ENCODE measurements around the gene TEX29.

The TEX29 gene

GRCh38 chr13:111330066-111330610, 9.7 kb downstream of the TEX29 start:
- no peak overlapping the region for H3K27ac ChIP-seq
- TF ChIP-seq ZFX (IDR thresholded peaks at IDR 0.05; ENCODE audit: borderline replicate concordance) (no peak), CTCF (IDR thresholded peaks at IDR 0.05) (no peak)

GRCh38 chr13:111335298-111335697, 14.9 kb downstream of the TEX29 start:
- TF ChIP-seq ZFX (IDR thresholded peaks at IDR 0.05; ENCODE audit: borderline replicate concordance) (no peak), CTCF (IDR thresholded peaks at IDR 0.05) (no peak)
- no peak overlapping the region for H3K27ac ChIP-seq

- TF ChIP-seq ZFX (IDR thresholded peaks at IDR 0.05; ENCODE audit: borderline replicate concordance) (no peak), CTCF (IDR thresholded peaks at IDR 0.05) (no peak)
- no peak overlapping the region for H3K27ac ChIP-seq
Measured at GRCh38 chr13:111336666-111337065, 16.2 kb downstream of the TEX29 start.

GRCh38 chr13:111337206-111337605, 16.8 kb downstream of the TEX29 start:
- H3K27ac ChIP-seq: no peak overlapping the region
- TF ChIP-seq CTCF (IDR thresholded peaks at IDR 0.05) (no peak), ZFX (IDR thresholded peaks at IDR 0.05; ENCODE audit: borderline replicate concordance) (no peak)

- TF ChIP-seq ZFX (IDR thresholded peaks at IDR 0.05; ENCODE audit: borderline replicate concordance) (no peak), CTCF (IDR thresholded peaks at IDR 0.05) (no peak)
- no peak overlapping the region for H3K27ac ChIP-seq
Measured at GRCh38 chr13:111337741-111338140, 17.3 kb downstream of the TEX29 start.

GRCh38 chr13:111338841-111339240, 18.4 kb downstream of the TEX29 start:
- no peak for TF ChIP-seq CTCF (IDR thresholded peaks at IDR 0.05)
- no peak overlapping the region for H3K27ac ChIP-seq

GRCh38 chr13:111339366-111340143, 19.1 kb downstream of the TEX29 start:
- no peak for TF ChIP-seq ZFX (IDR thresholded peaks at IDR 0.05; ENCODE audit: borderline replicate concordance)
- no peak for TF ChIP-seq CTCF (IDR thresholded peaks at IDR 0.05)
- H3K27ac ChIP-seq: no peak overlapping the region
